ENCODE results near the gene TBL1XR1. TPM values are rescaled to one million over a fixed set of nuclear protein-coding genes. Genes with fewer than 3 reads are reported as not detected.

Gene TBL1XR1
- total RNA-seq, 2 donors from 2014 or later, result 202 to 226 TPM

DNA sequence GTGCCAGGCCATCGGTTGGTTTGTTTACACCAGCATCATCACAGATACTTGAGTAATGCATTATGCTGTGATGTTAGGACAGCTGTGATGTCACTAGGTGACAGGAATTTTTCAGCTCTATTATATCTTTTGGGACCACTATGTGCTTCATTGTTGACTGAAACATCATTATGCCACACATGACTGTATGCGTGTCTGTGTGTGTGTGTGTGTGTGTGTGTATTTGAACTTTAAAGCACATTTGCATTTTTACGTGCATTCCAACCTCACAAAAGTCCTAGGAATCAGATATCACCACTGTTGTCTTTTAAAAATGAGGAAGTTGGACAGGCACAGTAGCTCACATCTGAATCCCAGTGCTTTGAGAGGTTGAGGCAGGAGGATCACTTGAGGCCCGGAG lies 223.0 kb downstream of the TBL1XR1 start:
- Histone ChIP-seq H3K4me3 (no peak overlapping the region), H3K9me3 (no peaks in the 10 kb centered on the region), H3K4me1 (no peaks in the 10 kb centered on the region), H3K36me3 (no peaks in the 10 kb centered on the region), H3K9ac (ENCODE audit: low read depth in 2 of 2, low read length in 2 of 2) (no peak overlapping the region), H3K27me3 (no peaks in the 10 kb centered on the region), H3K27ac (no peak overlapping the region)
- TF ChIP-seq, protein P1, sequence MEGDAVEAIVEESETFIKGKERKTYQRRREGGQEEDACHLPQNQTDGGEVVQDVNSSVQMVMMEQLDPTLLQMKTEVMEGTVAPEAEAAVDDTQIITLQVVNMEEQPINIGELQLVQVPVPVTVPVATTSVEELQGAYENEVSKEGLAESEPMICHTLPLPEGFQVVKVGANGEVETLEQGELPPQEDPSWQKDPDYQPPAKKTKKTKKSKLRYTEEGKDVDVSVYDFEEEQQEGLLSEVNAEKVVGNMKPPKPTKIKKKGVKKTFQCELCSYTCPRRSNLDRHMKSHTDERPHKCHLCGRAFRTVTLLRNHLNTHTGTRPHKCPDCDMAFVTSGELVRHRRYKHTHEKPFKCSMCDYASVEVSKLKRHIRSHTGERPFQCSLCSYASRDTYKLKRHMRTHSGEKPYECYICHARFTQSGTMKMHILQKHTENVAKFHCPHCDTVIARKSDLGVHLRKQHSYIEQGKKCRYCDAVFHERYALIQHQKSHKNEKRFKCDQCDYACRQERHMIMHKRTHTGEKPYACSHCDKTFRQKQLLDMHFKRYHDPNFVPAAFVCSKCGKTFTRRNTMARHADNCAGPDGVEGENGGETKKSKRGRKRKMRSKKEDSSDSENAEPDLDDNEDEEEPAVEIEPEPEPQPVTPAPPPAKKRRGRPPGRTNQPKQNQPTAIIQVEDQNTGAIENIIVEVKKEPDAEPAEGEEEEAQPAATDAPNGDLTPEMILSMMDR (IDR thresholded peaks at IDR 0.05), result no peak
- intact Hi-C loops (cut with DNase I), result no loop called here
- no peak for DNase-seq

DNA sequence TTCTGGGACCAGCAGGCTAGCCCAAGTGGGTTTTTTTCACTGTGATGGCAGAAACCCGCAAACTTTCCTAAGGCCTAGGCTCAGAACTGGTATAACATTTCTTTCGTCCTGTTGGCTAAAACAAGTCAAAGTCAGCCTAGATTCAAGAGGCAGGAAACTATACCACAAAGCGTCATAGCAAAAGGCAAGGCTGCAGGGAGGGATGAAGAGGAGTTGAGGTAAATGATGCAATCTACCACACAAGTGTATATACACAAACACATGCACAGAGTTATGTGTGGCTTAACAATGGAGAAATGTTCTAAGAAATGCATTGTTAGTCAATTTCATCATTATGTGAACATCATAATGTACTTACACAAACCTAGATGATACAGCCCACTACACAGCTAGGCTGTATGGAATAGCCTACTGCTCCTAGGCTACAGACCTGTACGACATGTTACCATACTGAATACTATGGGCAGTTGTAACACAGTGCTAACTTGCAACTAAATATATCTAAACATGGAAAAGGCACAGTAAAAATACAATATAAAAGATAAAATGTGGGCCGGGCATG lies 225.6 kb downstream of the TBL1XR1 start:
- Histone ChIP-seq H3K4me3 (no peak overlapping the region), H3K9me3 (no peaks in the 10 kb centered on the region), H3K36me3 (no peaks in the 10 kb centered on the region), H3K27me3 (no peaks in the 10 kb centered on the region), H3K4me1 (no peaks in the 10 kb centered on the region), H3K27ac (no peak overlapping the region), H3K9ac (ENCODE audit: low read depth in 2 of 2, low read length in 2 of 2) (no peak overlapping the region)
- TF ChIP-seq, protein P1 (IDR thresholded peaks at IDR 0.05), result no peak
- no peak for DNase-seq
- intact Hi-C loops (cut with DNase I), result no loop called here

DNA sequence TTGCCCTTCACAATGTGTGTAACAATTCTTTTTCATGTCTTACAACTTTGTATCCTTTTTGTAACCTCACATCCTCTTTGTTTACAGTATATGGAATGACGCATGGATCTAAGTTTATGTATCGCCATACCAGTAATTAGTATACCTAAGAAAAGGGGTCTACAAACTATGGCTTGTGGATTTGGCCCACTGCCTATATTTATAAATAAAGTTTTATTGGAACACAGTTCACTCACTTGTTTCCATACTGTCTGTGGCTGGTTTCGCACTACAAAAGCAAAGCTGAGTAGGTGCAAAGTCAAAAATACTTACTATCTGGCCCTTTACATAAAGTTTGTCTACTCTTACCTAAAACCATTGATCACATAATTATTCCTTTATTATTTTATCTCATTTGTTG lies 226.5 kb downstream of the TBL1XR1 start:
- intact Hi-C loops (cut with DNase I), result no loop called here
- Histone ChIP-seq H3K4me1 (no peaks in the 10 kb centered on the region), H3K27me3 (no peaks in the 10 kb centered on the region), H3K9ac (ENCODE audit: low read depth in 2 of 2, low read length in 2 of 2) (no peak overlapping the region), H3K4me3 (no peak overlapping the region), H3K36me3 (no peaks in the 10 kb centered on the region), H3K27ac (no peak overlapping the region), H3K9me3 (no peaks in the 10 kb centered on the region)
- TF ChIP-seq, protein P1 (IDR thresholded peaks at IDR 0.05), result no peak
- DNase-seq, result no peak

DNA sequence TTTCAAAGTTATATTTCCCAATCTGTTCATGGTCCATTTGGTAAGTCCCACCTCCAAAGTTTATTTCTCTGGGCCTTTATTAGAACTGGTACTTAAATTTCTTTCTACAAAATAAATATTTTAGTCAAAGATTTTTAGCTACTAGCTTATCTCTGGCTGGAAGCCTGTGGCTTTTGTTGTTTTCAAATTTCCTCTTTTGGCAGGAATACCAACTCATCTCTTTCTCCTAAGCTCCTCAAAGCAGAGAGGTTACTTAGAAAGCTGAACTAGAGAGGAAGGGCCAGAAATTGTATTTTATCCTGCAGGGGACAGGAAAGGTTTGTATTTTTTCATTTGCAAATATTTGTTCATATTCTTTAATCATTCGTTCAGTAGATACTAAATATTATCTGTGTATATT lies 227.8 kb downstream of the TBL1XR1 start:
- H3K36me3 ChIP-seq, result no peaks in the 10 kb centered on the region
- no peaks in the 10 kb centered on the region for H3K27me3 ChIP-seq
- H3K27ac ChIP-seq, result no peak overlapping the region
- TF ChIP-seq, protein P1 (IDR thresholded peaks at IDR 0.05), result no peak
- no peak overlapping the region for H3K4me3 ChIP-seq
- no peak overlapping the region for H3K9ac ChIP-seq (ENCODE audit: low read depth in 2 of 2, low read length in 2 of 2)
- no peaks in the 10 kb centered on the region for H3K4me1 ChIP-seq
- no peaks in the 10 kb centered on the region for H3K9me3 ChIP-seq
- DNase-seq, result no peak
- intact Hi-C loops (cut with DNase I), result no loop called here
